GM18870 (cell line): ENCODE results near the gene OTUD4.
A peak's percentile ranks its signal among the peaks of the same experiment; 100 is the strongest.
"Not testable (repeated sequence)": the region's sequence is repeated elsewhere in the genome, so short reads cannot be mapped to it uniquely, and the experiment has no call there.

ENCODE experiments used
- ATAC-seq: cut with Tn5 transposase; IDR thresholded peaks from one replicate; pipeline ENCODE4 v1.9.1; 2021; ENCODE audit warnings: moderate library complexity; ENCODE audit not compliant: unreplicated experiment

OTUD4 gene

DNA sequence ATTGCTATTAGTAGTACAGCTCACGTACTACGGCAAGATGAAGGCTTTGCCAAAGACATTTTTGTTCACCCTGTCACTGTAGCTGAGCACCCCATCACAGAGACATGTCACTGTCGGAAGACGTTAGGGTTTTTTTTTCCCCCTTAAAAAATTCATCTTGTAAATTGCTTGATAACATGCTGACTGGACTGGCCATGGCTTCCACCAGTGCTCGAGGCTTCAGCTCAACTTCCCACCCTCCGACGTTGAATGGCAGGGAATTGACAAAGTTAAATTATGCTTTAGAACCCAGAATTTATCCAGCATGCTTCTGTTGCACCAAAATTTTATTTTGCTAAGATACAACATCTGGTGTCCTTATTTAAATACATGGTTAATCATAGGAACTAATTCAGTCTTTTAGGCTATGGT lies 707 bp upstream of the OTUD4 start:
- peak; percentile 2 for ATAC-seq

DNA sequence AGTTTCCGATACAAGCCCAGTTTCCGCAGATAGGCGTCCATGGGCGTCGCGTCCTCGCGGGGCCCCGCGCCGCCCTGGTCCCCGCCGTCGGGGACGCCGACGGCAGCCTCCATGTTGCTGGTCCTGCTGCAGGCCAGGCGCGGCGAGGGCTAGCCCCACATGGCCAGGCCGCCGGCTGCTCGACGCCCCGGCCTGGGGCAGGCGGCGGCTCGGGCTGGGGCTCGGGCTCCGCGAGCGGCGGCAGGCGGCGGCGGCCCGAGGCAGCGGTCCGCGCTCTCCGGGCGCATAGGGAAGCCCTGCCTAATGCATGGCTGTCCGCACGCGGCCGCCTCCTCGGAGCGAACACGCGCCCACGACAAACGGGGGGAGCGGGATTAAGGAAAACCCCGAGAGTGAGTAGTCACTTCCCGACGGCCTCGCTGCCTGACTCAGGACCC lies 510 bp downstream of the OTUD4 start:
- ATAC-seq = not testable (repeated sequence)

DNA sequence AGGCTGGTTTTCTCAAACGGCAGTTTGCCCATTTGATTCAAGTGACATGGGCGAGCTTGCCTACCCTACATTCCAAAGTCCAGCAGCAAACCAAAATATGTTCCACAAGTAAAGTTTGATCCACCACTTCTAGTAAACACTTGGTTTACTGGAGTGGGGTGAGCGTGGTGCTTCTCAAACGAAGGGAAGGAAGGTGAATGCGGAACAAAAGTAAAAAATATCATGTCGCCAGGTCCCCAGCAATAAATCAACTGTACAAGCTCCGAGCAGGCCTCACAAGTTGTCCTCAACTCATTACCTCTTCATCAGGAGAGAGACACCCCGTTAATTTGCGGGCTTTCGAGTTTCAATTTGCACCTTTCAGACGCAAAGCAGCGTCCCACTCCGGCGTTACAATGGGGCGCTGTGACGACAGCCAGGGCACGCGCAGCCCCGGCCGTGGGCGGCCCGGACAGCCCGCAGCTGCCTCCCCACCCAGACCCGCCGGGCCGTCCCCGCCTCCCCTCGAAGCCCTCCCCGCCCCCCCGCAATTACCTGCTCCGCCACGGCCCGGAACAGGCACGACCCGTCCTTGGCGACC lies 1.0 kb downstream of the OTUD4 start:
- ATAC-seq = peak; percentile 41

DNA sequence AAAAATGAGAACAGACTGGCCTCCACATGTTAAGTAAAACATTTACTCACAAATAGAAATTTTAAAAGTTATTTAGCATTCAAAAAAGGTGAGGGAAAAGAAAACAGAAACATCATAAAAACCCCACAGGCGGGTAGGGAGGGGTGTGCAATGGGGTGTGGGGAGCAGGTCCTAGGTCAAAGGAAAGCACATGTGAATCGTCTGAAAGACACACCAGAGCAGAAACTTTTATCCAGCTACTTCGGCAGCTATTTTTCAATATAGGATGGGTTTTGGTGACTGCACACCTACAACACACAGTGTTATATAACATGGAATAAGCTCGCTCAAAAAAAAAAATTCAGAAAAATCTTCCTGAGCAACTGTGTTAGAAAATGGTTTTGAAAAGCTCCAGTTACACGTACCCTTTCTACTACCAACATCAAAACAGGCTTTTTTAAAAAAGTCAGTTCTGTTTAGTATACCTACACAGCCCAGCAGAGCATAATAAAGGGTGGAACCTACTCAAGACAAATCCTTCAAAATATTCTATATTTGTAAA lies 1.6 kb downstream of the OTUD4 start:
- no peak for ATAC-seq

DNA sequence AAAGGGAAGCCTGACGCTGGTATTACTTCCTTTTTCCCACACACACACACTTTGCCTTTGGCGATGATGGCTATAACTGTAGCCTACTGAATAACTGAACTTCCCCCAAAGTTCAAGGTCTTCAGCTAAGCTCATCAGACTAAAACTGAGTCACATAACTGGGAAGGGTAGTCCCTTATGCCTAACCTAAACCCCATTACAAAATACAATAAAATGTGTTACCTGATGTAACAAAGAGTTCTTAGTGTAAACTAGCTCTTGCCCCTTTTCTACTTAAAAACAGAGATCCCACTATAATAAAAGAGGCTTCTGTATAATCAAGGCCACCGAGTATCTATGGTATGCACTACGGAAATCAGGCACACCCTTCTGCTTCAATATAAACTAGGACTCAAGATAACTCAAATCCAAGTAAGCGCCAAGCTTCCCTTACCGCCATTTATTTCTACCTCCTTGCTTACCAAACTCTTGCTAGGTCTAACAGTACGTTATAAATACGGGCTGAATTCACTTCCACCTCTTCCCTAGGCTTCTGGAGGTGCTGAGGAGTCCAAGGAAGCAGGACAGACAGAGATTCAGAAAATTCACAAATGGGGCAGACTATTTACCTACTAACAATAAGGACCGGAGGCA lies 2.4 kb downstream of the OTUD4 start:
- ATAC-seq = no peak

DNA sequence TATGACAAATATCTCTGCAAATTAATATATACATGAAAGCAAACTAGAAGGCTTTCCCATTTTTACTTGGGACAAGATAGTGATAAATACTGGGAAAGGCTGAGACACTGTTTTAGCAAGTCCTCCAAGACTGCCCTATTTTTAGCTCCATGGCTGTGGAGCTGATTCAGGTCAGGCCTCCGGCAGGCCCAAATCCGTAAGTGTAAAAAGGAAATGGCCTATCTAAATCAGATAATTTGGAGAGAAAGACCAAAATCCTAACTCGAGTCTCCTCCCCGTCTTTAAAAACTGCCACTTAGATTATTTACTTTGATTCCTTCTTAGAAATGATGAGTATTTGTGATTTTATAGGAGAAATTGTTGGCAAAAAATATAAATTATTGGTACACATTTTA lies 2.9 kb downstream of the OTUD4 start:
- no peak for ATAC-seq

DNA sequence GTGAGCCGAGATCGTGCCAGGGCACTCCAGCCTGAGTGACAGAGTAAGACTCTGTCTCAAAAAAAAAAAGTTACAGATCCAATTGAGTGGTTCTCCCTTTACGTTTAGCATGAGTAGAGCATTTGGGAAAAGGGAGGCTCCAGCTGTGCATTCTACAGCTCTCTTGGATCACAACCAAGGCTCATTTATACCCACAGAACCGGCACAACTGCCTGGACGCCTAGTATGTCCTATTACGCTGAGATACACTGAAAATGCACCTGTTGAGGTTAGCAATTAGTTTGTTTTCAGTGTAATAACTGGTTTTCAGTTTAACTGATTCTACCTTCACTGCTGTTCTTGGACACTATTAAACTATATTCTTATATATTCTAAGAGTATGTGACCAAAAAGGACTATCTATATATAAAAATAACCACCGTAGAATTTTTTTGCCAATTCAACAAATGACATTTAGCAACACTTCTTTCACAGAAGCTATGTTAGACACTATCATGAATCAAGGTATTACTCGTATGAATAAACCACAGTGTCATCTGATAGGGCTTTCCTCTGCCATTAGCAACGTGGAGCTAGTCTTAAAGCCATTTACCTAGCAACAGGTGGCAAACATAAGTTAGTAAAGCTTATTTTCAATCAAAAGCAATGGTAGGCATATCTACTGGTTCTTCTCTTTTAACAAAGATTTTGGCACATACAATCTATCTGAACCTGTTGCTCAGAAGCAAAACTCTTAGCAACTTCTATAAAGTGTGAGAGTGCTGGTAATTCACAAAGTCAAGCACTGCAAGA lies 3.6 kb downstream of the OTUD4 start:
- ATAC-seq = no peak

DNA sequence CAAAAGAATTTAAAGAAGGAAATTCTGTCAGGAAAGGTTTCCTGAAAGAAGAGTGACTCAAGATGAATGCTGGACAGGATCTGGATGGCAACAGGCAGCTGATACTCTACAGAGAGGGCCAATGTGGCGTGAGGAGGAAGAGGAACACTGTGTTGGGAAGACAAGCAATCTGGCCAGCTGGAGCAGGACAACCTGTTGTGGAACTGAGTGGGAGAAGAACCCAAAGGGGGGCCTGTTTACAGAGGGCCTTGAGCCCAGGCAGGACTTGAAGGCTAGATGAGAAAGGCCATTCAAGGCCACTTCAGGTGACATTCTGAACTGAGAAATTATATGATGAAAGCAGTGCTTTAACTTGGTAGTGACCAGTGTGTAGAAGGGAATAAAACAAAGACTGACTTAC lies 8.5 kb downstream of the OTUD4 start:
- ATAC-seq = no peak

DNA sequence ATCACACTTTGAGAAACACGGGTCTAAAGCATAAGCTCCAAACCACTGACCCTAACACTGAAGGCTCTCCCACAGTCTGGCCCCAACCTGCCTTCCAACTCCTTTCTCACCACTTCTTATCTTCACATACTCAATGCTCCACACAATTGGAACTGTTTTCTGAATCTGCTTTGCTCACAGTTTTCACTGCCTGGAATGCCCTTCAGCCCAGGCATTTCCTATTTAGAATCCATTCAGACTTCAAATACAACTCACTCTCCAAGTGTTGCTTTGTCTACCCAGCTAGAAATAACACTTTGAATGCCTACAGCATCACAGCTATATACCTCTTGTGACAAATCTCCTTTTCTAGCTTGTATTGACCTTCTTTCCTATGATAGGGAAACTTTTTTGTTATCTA lies 10.2 kb downstream of the OTUD4 start:
- no peak for ATAC-seq

DNA sequence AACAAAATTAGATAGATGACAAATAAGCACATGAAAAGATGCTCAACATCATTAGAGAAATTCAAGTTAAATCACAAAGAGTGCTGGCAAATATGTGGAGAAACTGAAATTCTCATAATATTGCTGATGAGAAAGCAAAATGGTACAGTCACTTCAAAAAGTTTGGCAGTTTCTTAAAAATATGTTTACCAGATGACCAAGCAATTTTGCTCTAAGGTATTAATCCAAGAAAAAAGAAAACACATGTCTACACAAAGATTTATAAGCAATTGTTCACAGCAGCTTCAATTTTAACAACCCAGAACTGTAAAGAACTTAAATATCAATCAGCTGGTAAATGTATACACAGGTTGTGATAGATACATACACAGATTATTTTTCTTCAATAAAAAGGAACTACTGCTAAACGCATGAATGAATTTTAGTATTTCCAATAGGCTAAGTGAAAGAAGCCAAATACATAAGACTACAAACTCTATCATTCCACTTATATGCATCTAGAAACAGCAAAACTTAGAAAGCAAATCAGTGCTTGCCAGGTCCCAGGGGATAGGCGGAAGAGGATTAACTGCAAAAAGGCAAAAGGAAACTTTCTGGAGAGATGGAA lies 11.7 kb downstream of the OTUD4 start:
- no peak for ATAC-seq

DNA sequence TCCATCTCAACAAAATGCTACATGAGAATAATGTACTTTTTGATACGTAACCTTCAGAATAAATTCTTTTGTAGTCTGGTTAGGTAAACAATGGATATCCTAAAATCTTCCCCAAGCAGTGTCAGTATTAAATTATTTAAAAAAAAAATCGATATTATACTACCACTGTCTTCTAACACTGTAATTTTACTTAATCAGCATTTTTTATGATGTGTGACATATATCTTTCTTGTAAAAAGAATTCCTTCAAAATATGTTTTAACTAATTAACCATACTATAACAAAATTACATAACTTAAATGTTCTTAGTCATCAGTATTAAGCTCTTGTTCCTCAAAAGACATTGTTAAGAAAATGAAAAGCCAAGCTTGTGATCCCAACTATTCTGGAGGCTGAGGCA lies 12.5 kb downstream of the OTUD4 start:
- ATAC-seq = no peak

DNA sequence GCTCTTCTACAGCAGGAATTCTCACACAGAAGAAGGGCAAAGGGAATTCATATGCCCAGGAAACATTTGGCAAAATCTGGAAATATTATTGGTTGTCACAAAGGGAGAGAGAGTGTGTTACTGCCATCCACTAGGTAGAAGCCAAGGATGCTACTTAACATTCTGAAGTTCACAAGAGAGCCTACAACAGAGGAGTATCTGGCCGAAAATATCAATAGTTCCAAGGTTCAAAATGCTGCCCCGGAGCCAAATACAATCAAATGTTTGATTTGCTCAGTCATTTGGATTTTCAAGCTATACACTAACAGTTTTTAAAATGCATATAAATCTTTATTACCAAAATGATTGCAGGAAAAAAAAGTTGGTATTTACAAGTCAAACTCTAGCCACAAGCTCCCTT lies 18.8 kb downstream of the OTUD4 start:
- no peak for ATAC-seq

DNA sequence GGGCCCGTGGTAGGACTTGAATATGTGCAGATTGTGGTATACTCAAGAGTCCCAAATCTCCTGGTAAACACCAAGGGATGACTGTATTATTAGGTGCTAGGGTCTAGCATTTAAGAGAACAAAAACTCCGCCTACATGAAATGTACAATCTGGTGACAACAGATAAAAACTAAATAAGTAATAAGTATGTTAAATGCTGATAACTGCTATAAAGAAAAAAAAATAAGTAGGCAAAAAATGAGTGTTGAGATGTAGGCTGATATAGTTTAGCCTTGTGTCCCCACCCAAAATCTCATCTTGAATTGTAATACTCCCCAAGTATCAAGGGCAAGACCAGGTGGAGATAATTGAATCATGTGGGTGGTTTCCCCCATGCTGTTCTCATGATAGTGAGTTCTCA lies 23.4 kb downstream of the OTUD4 start:
- ATAC-seq = no peak

DNA sequence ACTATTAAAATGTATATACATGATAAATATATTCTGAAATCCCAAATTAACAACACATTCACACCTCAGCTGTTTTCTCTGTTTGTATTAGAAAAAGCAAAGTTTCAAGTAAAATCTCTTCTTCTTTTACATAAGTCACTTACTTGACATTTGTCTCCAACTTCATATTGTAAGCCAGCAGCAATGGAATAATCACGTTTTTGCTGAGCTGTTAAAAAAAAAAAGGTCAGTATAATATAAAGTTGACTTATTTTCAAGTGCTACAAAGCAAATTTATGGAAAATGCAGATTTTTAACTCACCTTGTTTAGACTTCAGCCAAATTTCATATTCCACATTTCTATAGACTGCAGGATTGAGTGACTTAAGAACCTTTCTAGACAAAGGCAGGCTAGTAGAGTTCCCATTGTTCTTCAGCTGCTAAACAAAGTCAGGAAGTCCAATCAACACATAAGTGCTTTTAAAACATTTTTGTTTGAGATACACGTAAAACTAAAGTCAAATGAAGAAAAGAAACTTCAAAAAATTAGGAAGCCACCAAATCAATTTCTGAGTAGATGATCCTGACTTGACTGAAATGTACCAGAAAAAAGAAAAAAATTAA lies 25.0 kb downstream of the OTUD4 start:
- ATAC-seq = no peak

DNA sequence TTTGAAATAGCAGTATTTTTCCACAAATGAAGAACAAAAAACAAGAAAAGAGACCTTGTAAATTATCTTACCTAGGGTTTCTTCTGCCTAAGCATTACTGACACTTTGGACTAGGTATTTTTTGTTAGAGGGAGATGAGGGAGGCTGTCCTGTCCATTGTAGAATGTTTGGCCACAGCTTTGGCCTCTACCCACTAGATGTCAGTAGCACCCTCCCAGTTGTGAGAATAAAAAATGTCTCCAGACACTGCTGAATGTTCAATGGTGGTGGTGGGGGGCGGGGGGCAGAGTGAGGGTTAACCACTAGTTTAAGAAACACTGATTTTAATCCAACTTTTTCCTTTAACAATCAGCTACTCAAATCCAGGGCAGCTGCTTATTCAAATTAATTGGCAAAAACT lies 25.8 kb downstream of the OTUD4 start:
- ATAC-seq = no peak

DNA sequence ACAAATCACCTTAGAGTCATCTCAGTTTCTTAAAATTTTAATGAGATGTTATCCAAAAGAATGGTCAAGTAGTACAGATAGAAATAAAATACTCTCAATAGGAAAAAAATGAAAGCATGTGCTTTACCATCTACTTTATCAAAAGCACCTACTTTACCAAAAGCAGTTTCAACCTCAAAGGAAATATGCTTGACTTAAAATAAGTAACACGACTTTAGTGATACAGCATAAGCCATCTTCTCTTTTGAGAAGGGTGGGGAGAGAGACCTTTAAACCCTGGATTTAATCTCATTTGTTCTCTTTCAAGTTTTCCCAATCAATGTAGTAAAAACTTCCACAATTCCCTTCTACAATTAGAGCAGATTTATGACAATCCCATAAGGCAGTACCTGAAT lies 26.5 kb downstream of the OTUD4 start:
- ATAC-seq = no peak

DNA sequence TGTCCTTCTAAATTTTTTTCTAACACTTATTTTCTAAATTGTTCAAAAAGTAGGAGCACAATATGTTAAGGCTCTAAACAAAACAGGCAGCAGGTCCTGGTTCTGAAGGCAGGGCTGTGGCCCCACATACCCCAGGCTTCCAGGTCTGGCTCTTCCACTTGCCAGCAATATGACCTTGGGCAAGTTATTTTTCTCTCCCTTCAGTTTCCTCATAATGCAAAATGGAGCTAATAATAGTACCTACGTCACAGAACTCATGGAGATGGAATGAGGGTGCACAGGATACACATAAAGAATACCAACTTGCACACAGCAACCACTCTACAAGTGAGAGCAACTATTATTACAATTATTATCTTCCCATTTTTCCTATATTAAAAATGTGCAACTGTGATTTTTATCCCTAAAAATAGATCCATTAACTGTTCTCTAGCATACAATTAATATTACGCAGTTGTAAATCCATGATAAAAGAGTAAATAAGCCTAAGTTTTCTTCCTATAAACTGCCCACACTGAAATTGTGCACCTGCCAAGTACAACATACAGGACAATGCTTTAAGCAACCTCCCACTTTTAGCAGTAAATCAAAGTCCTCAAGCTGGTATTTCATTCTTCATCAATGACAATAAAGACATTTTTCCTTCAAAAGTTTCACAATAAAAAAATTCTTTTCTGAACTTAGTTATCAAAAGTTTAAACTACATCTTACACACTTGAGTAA lies 27.0 kb downstream of the OTUD4 start:
- no peak for ATAC-seq

DNA sequence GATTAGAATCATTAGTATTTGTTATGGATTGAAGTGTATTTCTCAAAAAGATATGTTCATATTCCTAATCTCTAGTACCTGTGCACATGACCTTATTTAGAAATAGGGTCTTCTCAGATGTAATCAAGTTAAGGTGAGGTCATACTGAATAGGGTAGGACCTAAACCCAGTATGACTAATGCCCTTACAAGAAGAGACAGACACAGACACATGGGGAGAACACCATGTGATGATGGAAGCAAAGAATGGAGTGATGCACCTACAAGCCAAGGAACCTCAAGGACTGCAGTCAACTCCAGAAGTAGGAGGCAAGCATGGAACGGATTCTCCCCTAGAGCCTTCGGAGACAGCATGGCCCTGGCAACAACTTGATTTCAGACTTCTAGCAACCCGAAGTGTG lies 31.4 kb downstream of the OTUD4 start:
- ATAC-seq = no peak

DNA sequence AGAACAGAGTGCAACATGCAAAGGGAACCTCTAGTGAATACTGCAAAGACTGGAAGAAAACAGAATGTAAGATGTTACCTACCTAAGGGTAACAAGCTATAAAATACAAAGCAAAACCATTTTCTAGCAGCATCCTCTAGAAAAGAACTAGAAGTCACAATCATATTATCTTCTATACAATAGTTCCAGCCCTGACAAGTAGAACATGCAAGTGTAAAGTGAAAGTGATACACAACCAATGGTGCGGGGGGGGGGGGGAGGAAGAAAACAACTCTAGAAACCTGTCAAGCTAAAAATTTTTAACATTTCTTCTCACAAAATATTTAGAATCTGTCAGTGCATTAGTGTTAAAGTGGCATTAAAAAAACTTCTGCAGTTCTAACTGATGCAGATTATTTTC lies 44.2 kb downstream of the OTUD4 start:
- ATAC-seq = not testable (repeated sequence)

DNA sequence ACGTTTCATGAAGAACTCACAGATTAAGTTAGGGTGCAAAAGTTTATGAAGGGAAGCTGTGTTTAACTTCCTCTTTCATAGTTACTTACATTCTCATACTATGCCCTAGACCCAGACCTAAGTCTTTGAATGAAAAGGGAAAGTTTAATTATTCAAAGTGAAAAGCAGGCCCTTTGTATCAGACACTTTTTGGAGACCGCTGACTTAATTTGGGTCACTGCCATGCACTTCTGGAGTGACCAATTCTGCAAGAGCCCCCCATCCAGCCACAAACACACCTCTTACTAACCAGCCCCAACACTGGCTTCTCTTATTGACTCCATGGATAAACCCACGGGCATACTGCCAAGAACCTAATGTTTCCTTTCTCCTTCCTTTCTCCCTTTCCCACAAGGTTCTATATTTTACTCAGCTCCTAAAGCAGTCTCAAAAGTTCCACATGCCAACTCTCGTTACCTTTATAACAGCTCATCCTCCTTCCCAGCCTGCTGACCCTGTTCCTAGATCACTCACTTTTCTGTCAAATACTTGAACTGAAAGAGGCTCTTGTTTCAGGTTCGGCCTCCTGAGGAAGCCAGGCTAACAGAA lies 47.8 kb downstream of the OTUD4 start:
- ATAC-seq = peak; percentile 80
